GM10266 (cell line): ENCODE results near the gene ABCA10.
A peak's percentile ranks its signal among the peaks of the same experiment; 100 is the strongest.

Experiments used
- DNase-seq: peaks from one replicate; pipeline ENCODE4 v3.0.0; 2012; ENCODE audit errors: extremely low spot score
- TF ChIP-seq, protein P1 (sequence below): IDR thresholded peaks from 2 replicates; pipeline ENCODE4 v1.5.1; 2012; ENCODE audit warnings: mild to moderate bottlenecking, low read depth; ENCODE audit not compliant: control insufficient read depth, insufficient read depth; ENCODE audit errors: missing control alignments

Gene ABCA10

DNA sequence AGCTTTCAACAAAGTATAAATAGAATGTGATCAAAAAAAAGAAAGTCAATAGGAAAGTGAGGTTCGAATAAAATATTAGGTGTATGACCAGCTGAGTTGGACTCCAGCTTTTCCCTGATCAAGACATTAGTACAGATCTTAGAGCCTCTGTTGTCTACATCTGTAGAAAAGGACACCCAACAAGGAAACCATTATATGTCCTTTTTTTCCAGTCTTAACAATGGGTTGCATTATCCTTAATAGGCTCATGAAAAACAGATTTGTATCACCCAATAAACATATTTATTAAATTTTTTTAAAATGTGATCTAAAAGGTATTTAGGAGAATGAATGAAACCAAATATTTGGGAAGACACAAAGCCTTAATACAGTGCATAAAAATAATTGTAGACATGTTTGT, 105.0 kb downstream of the ABCA10 start:
- no peak for DNase-seq
- TF ChIP-seq, protein P1, sequence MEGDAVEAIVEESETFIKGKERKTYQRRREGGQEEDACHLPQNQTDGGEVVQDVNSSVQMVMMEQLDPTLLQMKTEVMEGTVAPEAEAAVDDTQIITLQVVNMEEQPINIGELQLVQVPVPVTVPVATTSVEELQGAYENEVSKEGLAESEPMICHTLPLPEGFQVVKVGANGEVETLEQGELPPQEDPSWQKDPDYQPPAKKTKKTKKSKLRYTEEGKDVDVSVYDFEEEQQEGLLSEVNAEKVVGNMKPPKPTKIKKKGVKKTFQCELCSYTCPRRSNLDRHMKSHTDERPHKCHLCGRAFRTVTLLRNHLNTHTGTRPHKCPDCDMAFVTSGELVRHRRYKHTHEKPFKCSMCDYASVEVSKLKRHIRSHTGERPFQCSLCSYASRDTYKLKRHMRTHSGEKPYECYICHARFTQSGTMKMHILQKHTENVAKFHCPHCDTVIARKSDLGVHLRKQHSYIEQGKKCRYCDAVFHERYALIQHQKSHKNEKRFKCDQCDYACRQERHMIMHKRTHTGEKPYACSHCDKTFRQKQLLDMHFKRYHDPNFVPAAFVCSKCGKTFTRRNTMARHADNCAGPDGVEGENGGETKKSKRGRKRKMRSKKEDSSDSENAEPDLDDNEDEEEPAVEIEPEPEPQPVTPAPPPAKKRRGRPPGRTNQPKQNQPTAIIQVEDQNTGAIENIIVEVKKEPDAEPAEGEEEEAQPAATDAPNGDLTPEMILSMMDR: no peak

DNA sequence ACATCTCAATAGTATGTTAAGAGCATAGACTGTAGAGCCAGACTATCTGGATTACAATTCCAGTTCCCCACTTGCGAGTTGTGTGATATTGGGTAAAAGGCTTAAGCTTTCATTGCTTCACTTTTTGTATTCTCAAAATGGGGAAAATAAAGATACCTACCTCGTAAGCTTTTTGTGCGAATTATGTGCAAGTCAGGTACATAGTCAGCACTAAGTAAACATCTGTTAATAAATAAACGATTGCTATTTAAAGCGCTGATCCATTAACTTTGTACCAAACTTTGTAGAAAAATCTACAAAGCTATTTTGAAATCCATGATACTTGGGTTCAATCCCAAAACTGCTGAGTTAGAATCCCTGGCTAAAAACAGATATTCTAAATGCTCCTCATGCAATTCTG, 106.6 kb downstream of the ABCA10 start:
- TF ChIP-seq, protein P1: no peak
- no peak for DNase-seq

DNA sequence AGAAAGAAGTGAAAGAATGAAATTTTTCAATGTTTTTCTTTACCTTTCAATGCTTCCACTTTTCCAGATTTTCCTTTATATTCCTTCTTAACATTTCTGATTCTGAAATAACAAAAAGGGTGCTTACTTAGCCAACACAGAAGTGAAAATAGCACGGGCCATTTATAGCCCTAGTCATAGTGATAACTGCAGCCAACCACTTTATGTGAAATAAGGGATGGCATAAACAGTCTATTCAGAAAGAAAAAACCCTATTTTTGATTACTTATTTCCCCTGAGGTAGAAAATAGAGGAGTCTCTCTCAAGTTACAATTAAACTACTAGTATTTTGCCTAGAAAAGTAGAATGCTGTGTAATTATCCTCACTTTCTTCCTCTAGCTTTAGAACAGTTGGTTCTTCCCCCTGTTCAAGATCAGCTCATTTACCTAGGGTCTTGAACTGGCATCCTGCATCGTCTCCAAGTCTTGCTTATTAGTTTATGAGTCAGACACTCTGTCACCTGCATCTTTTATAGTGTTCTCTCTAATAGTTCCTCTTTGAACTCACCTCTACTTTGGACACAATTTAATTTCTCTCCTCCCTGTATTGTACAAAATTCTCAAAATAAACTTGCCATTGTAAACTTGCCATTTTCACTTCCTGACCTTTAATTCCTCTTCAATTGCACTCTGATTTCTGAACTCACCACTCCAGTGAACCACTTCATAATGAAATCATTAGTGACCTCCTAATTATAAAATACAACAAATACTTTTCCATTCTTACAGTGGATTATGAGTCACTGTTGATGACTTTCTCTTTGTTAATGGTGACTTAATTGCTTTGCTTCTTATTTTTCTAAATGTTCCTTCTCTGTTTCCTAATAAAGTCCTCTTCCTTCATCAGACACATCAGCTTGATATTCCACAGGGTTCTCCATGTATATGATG, 110.5 kb downstream of the ABCA10 start:
- TF ChIP-seq, protein P1: no peak
- peak; percentile 6 for DNase-seq

GRCh38 chr17:69111794-69112193, 116.8 kb downstream of the ABCA10 start:
- no peak for DNase-seq
- TF ChIP-seq, protein P1: no peak

GRCh38 chr17:69105907-69106730, 122.5 kb downstream of the ABCA10 start:
- TF ChIP-seq, protein P1: no peak
- no peak for DNase-seq

DNA sequence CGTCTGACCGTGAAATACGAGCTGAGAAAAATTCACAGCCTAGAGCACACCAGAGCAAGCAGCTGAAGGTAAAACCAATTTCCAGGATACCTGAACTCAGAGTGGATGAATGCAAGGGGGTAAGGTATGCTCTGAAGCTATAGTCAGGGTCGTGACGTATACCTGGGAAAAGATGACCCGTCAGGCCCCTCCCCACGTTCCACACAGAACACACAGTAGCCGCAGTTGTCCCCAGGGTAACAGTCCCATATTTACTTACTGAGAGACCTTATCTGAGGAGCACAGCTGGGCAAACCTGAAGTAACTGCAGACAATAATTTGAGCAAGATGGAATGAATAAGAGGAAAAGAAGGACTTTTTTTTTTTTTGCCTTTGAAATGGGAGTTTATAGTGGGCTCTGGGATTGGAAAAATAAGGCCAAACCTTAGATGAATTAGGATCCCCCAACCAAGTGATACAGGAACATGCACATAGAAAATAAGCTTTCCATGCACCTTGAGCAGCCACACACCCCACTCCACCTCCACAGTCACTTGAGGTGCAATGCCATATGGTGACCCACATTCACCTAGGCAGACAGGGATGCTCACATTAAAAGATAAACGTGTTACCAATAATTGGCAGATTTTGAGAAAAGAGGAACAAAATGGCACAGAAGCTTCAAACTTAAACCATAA, 124.9 kb downstream of the ABCA10 start:
- TF ChIP-seq, protein P1: no peak
- no peak for DNase-seq
